Activated B cell treated with CpG ODN at 0.5 μM for 24 hours (primary cell): Measurements from ENCODE around the gene FER. TPM values are rescaled to one million over a fixed set of nuclear protein-coding genes. Genes with fewer than 3 reads are reported as not detected.

ENCODE experiments used
- ATAC-seq: fragments of 200-7000 bp; cut with Tn5 transposase; one replicate; pipeline ENCODE4 v1.10.0; 2021; ENCODE audit warnings: low read depth, mild to moderate bottlenecking, moderate library complexity
- CTCF ChIA-PET: fragments of 350-600 bp; sonication (Branson Sonifier 250); formaldehyde crosslinking; loops from one replicate; lab custom pipeline; 2021; ENCODE audit warnings: antibody characterized with exemption; lab: Charles Lee
- POLR2A ChIA-PET: fragments of 350-600 bp; sonication (Branson Sonifier 250); formaldehyde crosslinking; loops from one replicate; lab custom pipeline; 2021; ENCODE audit warnings: antibody characterized with exemption; lab: Charles Lee
- DNase-seq: peaks from one replicate; pipeline ENCODE4 v3.0.0; 2022
- H3K27ac Mint-ChIP-seq: one replicate; pipeline ENCODE4 v1.8.0; 2020; ENCODE audit warnings: mixed read lengths
- H3K27me3 Mint-ChIP-seq: one replicate; pipeline ENCODE4 v1.8.0; 2021; ENCODE audit warnings: mixed read lengths
- H3K36me3 Mint-ChIP-seq: one replicate; pipeline ENCODE4 v1.8.0; 2021; ENCODE audit warnings: low read depth, mixed read lengths
- H3K4me1 Mint-ChIP-seq: one replicate; pipeline ENCODE4 v1.8.0; 2021; ENCODE audit warnings: mixed read lengths
- H3K4me3 Mint-ChIP-seq: one replicate; pipeline ENCODE4 v1.8.0; 2020; ENCODE audit warnings: mild to moderate bottlenecking, mixed read lengths
- H3K9me3 Mint-ChIP-seq: one replicate; pipeline ENCODE4 v1.8.0; 2020; ENCODE audit warnings: mixed read lengths
- intact Hi-C: fragments of 100-400 bp; cut with micrococcal nuclease; formaldehyde crosslinking; loops from one replicate; pipeline ENCODE4 v1.15.1; 2024
- total RNA-seq: library from RNA; stranded (reverse); gene quantifications from 2 replicates; pipeline ENCODE4 v1.2.3, GENCODE V29; 2022
- TF ChIP-seq, protein P1 (sequence below): fragments of 200-600 bp; IDR thresholded peaks from one replicate; pipeline ENCODE4 v1.8.0; 2022; ENCODE audit warnings: antibody characterized with exemption, mild to moderate bottlenecking

The FER gene
- total RNA-seq, 1 donor from 2014 or later: 17.3 TPM

DNA sequence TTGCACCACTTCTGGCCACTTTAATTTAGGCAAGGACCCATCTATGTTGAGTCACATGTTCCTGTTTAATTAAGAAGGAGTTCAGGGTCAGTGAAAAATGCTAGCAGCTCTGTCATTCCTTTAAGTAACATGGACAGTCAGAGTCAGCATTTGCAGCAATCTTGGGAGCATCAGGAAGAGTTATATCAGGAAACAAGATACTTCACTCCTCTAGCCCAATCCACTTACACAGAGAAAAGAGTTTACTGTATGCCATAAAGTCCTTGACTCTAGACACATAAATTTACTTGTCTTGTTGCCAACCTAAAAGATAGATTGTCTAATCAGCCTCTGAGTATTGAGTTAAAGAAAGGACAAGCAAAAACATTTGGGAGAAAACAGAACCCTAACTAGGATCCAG lies 395.3 kb downstream of the FER start:
- TF ChIP-seq, protein P1, sequence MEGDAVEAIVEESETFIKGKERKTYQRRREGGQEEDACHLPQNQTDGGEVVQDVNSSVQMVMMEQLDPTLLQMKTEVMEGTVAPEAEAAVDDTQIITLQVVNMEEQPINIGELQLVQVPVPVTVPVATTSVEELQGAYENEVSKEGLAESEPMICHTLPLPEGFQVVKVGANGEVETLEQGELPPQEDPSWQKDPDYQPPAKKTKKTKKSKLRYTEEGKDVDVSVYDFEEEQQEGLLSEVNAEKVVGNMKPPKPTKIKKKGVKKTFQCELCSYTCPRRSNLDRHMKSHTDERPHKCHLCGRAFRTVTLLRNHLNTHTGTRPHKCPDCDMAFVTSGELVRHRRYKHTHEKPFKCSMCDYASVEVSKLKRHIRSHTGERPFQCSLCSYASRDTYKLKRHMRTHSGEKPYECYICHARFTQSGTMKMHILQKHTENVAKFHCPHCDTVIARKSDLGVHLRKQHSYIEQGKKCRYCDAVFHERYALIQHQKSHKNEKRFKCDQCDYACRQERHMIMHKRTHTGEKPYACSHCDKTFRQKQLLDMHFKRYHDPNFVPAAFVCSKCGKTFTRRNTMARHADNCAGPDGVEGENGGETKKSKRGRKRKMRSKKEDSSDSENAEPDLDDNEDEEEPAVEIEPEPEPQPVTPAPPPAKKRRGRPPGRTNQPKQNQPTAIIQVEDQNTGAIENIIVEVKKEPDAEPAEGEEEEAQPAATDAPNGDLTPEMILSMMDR: no peak
- POLR2A ChIA-PET: no interaction called here
- intact Hi-C loops: no loop called here
- ATAC-seq (no peak), DNase-seq (no peak)
- H3K27ac Mint-ChIP-seq: no peak overlapping the region
- H3K9me3 Mint-ChIP-seq: no peaks in the 10 kb centered on the region
- H3K27me3 Mint-ChIP-seq: no peaks in the 10 kb centered on the region
- no peak overlapping the region for H3K4me3 Mint-ChIP-seq
- no peaks in the 10 kb centered on the region for H3K36me3 Mint-ChIP-seq
- CTCF ChIA-PET: no interaction called here
- peaks cover 10% of the 10 kb centered on the region for H3K4me1 Mint-ChIP-seq

DNA sequence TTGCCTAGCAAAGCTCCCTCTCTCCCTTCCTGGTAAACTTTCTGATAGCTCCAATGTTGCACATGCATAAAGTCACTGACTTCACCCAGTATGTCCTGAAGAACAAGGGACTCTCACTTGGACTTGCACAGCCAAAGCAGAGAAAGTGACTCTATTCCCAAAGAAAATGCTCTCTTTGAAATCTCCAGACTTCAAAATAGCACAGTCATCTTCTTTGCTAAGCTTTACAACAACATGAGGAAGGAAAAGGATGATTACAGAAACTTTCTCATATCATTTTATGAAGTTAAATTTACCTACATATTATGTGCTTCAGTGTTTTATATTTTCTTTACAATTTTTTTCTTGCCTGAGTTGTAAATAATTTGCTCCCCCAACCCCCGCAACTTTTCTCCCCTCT lies 397.4 kb downstream of the FER start:
- DNase-seq (no peak), ATAC-seq (no peak)
- intact Hi-C loops: no loop called here
- TF ChIP-seq, protein P1: no peak
- Mint-ChIP-seq H3K4me3 (no peak overlapping the region), H3K36me3 (no peaks in the 10 kb centered on the region), H3K9me3 (no peaks in the 10 kb centered on the region), H3K27me3 (no peaks in the 10 kb centered on the region), H3K4me1 (peaks cover 1% of the 10 kb centered on the region), H3K27ac (no peak overlapping the region)
- POLR2A ChIA-PET: no interaction called here
- CTCF ChIA-PET: no interaction called here

DNA sequence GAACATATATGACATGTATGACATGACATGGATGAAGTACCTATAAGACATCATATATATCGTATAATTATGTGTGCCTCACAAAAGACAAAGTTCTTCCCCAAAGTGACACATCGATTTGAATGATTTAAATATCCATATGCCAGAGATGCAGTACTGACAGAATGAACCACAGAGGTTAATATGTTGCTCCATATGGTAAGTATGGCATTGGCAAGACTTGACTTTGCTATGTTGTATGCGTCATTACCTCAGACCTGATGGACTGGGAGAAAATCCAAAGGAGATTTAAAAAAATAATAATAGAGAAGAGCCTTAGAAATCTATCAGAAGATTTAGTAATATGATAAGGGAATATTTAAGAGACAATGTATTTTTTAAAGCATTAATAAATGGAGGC lies 398.9 kb downstream of the FER start:
- no peaks in the 10 kb centered on the region for H3K27me3 Mint-ChIP-seq
- intact Hi-C loops: no loop called here

DNA sequence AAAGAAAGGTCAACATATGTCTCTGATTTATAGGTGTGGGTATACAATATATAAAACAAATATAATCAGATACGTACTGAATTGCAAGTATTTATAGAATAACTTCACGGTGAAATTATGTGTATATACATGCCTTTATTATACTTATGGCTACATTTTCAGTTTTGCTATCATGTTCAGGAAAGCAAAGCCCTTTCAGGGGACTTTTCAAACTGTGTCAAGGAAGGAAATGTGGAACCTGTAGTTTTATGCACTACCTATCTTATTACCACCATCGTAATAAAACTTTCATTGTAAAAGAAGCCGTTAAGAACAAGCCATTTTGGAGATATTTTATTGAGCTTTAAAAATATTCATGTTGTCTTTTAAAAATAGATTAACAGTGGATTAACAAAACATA lies 404.9 kb downstream of the FER start:
- Mint-ChIP-seq H3K4me1 (peaks cover 3% of the 10 kb centered on the region), H3K36me3 (no peaks in the 10 kb centered on the region), H3K27ac (no peak overlapping the region), H3K27me3 (no peaks in the 10 kb centered on the region), H3K4me3 (no peak overlapping the region), H3K9me3 (no peaks in the 10 kb centered on the region)
- ATAC-seq (no peak), DNase-seq (no peak)
- POLR2A ChIA-PET: interaction anchor here (0.7 kb wide), 1 partner anchor 245 kb away, joined by 5 read pairs; no protein-coding TSS in a partner anchor
- CTCF ChIA-PET: no interaction called here
- TF ChIP-seq, protein P1: no peak
- intact Hi-C loops: no loop called here

More for the DNA sequence above, 398.9 kb downstream of the FER start:
- H3K27ac Mint-ChIP-seq: no peak overlapping the region
- no peak for DNase-seq
- H3K4me3 Mint-ChIP-seq: no peak overlapping the region
- no peaks in the 10 kb centered on the region for H3K36me3 Mint-ChIP-seq
- H3K9me3 Mint-ChIP-seq: no peaks in the 10 kb centered on the region
- TF ChIP-seq, protein P1: no peak
- ATAC-seq: no peak
- H3K4me1 Mint-ChIP-seq: peaks cover 3% of the 10 kb centered on the region
- POLR2A ChIA-PET: no interaction called here
- CTCF ChIA-PET: no interaction called here

DNA sequence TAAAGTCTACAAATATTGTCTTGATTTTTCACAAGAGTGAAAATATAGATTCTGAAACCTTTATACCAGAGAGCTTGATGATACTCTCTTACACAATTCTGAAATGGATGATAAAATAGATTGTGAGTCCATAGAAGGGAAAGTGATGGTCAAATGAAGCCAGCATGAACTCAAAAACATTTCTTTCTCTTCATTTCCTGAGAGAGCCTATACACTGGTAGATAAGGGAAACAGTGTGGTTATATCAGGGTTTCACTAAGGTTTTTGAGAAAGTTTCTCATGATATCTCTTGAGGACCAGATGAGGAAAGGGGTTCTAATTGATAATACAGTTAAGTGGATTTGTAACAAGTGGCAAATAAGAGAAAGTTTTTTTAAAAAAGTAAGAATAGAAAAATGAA lies 407.9 kb downstream of the FER start:
- no peaks in the 10 kb centered on the region for H3K9me3 Mint-ChIP-seq
- no peaks in the 10 kb centered on the region for H3K4me1 Mint-ChIP-seq
- intact Hi-C loops: no loop called here
- ATAC-seq: no peak
- no peaks in the 10 kb centered on the region for H3K27me3 Mint-ChIP-seq
- H3K27ac Mint-ChIP-seq: no peak overlapping the region
- ChIA-PET CTCF (no interaction called here), POLR2A (no interaction called here)
- no peak overlapping the region for H3K4me3 Mint-ChIP-seq
- no peaks in the 10 kb centered on the region for H3K36me3 Mint-ChIP-seq
- TF ChIP-seq, protein P1: no peak
- DNase-seq: no peak
